DMS 273 (cell line): ENCODE data around the gene TBC1D8.

Experiments
- DNase-seq: peaks from one replicate; lab custom pipeline; 2025; ENCODE audit not compliant: unreplicated experiment; lab: John Stamatoyannopoulos, UW

Gene TBC1D8

DNA sequence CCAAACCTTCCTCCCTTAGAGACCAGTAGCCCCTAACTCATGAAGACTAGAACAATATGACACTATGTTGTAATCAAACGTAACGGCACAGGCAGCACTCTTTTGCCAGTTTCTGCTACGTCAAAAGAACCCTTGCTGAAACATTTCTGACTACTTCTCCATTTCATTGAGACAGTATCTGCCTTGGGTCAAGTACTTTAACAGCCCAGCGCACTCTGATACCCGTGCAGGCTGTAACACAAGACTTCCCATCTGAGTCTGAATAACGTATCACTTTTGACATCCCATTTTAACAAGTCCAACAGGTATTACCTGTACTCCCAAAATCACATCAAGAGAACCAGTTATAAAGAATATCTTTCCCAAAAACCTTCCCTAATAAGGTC lies 38.4 kb downstream of the TBC1D8 start:
- DNase-seq, result no peak

DNA sequence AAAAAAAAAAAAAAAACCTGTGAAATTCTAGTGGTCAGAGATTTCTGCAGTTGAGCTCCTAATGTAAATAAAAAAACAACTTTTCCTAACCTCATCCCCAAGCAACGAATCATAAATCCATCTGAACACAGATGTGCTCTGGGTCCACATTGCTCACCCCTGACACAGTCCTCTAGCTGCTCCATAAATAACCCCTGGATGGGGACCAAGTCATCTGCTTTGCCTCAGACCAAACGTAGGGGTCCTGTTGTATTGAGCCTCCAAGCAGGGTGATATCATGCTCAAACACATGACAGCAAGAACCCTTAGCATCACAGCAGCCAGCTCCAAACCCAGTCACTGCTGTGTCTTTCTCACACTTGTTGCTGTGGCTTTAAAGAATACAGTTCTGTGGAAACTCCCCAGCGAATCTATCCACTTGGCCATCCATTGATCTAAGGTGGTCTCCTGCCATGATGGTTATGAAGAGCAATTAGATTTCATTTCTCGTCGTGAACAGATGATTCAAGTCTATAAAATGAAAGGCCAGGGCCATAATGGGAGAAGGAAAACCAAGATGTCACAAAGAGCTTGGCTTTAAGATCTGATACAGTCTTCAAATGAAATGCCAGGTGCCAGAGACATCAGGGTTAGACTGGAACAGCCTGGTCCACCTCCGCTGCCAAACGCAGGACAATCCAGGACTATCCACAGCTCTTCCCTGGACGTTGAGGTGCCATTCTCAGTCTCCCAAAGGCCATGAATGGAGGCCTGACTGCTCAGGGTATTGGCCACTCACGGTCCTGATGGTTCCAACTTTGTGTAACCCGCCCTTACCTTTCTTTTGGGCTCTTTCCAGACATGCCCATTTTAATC lies 39.0 kb downstream of the TBC1D8 start:
- DNase-seq, result peak; percentile 27

DNA sequence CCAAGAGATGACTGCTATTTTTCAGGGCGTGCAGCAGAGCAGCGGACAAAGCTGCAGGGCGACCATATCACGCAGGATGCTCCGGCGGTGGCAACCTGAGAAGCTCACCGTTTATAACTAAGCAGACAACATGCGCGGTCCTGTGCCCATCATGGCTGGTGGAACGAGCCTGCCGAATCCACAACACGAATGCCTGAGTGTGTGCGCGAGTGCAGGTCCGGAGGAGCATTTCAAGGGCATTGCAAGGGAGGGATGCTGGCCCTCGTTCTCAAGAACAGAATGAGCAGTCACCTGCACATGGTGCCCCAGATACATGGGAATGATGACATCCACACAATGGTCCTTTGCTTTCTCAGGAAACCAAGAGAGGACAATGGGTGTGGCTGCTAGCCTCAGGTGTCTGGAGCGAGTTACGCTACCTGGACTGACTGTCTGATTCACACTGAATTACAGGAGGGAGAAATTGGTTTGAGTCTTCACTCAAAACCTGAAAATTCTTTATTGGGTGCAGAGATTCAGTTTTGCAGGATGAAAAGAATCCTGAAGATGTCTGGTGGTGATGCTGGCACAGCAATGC lies 39.8 kb downstream of the TBC1D8 start:
- DNase-seq, result no peak

DNA sequence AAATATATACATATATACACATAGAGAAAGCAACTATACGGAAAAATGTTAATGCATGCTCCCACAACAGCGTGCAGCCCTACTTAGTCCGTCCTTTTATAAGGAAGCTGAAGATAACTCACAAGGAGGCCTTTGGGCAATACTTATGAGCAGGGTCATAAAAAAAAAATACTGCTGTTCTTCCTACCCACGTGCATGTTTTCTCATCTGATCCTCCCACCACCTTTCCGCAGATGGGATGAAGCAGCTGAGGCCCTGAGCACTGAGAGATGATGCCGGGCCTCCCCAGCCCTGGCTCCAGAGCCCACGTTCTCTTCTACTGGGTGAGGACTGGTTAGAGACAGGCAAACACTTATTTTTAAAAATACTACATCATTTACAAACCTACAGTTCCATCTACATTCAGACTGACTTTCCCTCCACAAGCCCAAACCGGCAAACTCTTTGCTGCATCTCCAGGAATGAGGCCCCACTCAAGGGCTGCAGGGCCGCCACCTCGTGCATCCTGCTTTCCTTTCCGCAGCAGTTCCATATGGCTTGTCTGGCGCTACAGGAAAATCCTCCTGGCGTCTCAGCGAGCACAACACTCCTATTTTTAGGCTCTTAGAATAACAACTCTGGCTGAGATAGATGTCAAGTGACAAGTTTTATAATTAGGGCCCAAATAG lies 41.6 kb downstream of the TBC1D8 start:
- DNase-seq, result peak; percentile 79

DNA sequence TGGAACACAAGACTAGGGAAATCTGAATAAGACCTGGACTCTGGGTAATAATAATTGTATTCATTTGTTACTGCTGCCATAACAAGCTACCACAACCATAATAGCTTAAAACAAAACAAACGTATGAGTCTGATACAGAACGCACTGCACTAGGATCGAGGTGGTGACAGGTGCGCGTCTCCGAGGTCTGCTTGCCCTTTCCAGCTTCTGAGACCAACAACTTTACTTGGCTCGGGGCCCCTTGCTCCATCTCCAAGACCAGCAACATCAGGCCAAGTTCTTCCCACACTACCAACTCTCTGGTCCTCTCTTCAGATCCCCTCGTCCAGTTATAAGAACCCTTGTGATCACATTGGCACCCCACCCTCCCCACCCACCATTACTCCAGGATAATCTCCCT lies 42.8 kb downstream of the TBC1D8 start:
- no peak for DNase-seq

DNA sequence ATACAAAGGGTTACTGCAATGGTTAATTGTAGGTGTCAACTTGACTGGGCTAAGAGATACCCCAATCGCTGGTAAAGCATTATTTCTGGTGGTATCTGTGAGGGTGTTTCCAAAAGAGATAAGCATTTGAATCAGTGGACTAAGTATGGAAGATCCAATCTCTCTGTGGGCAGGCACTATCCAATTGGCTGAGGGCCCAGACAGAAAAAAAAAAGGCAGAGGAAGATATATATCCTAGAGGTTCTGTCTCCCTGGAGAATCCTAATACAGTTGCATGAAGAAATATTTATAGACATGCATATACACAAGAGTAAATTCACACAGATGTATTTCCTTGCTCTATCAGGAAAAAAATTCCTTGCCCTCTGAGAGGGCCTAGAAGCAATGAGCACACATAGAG lies 43.9 kb downstream of the TBC1D8 start:
- peak; percentile 14 for DNase-seq

DNA sequence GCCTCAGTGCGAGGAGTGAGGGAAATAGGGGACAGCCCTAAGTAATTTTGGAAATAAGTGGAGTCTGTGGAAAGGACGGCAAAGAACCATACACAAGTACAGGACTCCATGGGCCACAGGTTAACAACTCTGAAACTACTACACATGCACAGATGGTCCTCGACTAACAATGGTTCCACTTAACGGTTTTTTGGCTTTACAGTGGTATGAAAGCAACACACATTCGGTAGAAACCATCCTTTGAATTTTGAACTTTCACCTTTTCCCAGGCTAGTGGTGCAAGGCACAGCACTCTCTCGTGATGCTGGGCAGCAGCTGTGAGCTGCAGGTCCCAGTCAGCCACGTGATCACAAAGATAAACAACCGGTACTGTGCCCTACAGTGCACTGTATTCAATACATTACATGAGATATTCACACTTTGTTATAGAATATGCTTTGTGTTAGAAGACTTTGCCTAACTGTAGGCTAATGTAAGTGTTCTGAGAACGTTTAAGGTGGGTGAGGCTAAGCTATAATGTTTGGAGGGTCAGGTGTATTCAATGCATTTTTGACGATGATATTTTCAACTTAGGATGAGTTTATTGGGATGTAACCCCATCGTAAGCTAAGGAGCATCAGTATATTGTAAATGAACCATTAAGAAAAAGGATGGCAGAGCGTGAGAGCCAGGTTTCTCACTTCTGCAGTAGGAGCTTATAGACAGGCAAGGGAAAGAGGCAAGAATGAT lies 44.6 kb downstream of the TBC1D8 start:
- peak; percentile 59 for DNase-seq

DNA sequence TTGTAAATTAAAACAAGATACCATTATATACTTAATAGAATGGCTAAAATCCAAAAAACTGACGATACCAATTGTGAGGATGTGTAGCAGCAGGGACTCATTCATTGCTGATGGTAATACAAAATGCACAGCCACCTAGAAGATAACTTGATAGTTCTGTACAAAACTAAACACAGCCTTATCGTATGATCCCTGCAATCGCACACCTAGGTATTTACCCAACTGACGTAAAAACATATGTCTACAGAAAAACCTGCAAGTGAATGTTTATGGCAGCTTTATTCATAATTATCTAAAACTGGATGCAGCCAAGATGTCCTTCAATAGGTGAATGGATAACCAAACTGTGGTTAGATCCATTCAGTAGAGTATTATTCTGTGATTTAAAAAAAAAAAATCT lies 45.5 kb downstream of the TBC1D8 start:
- no peak for DNase-seq

DNA sequence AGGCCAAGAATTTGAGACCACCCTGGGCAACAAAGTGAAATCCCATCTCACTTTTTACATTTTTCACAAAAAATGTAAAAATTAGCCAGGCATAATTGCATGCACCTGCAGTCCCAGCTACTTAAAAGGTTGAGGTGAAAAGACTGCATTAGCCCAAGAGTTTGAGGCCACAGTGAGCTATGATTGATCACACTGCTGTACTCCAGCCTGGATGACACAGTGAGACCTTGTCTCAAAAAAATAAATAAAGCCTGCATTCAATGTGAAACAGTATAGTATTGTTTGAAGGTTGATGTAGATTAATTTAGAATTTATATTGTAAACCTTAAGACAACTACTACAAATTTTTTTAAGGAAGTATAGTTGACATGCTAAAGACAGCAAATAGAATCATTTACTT lies 53.5 kb downstream of the TBC1D8 start:
- no peak for DNase-seq

DNA sequence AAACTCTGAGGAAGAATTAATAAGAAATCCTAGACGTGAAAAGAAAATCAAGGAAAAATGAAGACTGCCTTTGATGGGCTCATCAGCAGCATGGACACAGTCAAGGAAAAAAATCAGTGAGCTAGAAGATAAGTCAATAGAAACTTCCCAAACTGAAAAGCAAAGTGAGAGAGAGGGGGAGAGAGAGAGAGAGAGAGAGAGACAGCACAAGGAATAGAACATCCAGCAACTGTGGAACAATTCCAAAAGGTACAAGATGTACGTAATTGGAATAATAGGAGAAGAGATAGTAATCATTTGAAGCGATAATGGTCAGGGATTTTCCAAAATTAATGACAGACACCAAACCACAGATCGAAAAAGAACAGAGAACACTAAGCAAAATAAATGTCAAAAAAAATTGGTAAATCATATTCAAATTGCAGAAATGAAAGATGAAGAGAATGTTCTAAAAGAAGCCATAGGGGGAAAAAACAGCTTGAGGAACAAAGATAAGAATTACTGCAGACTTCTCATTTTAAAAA lies 54.5 kb downstream of the TBC1D8 start:
- no peak for DNase-seq

DNA sequence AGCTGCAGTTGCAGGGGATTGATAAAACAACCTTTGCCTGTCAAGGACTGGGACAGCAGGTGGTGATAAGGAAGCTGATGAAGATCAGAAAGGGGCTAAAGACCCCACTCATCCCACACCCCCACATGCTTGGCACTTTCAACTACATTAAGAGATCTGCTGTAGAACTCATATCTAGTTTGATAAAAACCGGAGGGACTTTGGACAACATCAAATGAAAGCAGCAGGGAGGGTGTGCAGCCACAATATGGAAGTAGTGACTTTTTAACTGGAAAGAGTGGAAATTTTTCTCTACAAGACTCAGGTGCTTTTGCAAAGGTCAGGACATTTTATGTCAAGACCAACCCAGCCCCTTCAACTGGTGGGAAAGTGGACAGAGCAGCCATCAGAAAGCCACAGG lies 56.8 kb downstream of the TBC1D8 start:
- DNase-seq, result no peak

DNA sequence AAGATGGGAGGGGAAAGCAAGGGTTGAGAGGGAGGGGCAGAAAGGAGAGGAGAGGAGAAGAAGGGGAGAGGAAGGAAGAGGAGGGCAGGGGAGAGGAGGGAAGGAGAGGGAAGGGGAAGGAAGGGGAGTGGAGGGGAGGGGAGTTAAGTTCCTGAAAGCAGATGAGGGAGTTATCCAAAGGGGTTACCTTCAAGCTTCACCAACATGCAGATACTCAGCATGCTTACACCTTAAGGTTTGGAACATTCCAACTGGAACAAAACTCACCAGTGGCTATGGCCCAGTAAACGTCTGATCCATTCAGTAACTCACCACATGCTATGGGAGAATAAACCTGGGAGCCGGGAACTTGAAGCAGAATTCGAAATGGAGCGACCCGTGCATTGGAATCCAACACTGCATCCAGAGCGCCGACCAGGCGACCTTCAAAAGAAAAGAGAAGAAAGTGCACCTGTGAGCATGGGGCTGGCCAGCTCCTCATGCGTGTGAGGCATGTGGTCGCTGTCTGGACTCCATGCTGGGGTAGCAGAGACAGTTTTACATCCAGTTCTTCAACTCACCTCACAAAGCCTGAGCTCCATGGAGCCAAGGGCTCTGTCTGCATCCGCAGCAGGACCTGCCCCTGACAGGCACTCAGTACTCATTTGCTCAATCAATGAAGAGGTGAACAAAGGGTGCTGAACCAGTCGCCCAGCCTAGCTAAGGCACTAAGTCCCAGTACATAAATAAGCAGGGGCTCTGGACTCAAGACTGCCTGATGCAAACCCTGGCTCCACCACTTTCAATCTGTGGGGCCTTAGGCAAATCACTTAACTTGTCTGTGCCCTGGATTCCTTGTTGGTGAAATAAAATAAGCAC lies 61.0 kb downstream of the TBC1D8 start:
- no peak for DNase-seq

DNA sequence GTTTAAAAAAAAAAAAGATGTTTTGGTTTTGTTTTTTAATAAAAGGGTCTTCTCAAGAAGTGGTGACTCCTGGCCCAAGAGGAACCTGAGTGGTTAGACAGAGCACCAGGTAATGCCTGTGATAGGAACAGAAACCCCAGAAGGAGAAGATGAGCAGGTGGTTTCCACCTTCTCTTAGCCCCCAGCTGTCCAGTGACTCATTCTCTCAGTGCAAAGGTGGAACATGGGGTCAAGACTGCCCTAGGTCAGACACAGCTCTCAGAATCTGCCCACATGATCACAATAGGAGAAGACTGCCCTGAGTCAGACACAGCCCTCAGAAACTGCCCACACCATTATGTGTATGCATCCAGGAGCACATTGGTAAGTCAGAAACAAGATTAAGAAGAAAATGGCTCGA lies 61.8 kb downstream of the TBC1D8 start:
- DNase-seq, result no peak

DNA sequence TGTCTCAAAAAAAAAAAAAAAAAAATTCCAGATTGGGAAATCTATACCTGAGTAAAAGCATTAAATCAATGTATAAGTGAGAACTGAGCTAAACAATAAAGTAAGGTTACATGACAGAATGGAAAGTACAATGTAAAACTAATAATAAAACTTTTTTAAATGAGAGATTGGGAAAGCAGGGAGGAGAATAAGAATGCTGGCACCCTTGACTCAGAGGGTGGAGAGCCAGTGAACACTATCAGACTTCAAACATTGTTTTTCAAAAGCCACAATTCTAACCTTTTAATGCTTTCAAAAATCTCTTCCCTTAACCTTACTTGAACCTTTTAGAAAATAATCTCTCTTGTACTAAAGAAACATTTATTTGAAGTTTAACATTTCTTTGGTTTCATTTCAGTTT lies 63.5 kb downstream of the TBC1D8 start:
- DNase-seq, result no peak

DNA sequence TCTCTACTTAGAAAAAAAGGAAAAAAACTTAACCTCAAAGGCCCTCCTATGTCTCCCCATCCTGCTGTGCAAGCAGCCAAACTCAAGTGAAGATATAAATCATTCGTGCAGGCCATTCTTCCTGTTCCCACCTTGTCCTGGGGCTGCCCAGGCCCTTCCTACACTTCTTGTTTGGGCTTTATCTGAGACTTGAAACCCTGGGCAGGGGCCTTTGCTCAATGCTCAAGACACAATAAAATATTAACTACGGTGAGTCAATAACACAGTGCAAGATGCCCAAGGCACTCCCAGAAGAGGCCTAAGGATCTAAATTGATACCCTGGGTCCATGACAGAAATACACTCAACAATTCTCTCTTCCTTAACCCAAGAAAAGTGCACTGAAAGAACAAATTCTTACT lies 67.6 kb downstream of the TBC1D8 start:
- no peak for DNase-seq

DNA sequence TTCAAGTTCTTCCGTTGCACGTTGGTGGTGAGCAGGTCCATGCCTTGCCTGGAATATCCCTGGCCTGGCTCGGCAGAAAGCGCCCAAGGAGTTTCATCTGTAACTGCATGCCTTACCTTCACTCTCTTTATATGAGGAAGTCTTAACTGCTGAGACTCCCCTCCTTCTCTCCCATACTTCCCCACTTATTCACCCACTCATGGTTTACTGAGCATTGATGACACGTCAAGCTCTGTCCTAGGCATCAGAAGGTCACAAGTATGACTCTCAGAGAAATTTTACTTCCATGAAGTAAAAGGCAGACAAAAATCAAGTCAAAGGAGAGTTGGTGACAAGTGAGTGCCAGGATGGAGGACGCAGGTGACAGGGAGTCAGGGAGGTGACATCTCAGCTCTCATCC lies 68.2 kb downstream of the TBC1D8 start:
- no peak for DNase-seq

DNA sequence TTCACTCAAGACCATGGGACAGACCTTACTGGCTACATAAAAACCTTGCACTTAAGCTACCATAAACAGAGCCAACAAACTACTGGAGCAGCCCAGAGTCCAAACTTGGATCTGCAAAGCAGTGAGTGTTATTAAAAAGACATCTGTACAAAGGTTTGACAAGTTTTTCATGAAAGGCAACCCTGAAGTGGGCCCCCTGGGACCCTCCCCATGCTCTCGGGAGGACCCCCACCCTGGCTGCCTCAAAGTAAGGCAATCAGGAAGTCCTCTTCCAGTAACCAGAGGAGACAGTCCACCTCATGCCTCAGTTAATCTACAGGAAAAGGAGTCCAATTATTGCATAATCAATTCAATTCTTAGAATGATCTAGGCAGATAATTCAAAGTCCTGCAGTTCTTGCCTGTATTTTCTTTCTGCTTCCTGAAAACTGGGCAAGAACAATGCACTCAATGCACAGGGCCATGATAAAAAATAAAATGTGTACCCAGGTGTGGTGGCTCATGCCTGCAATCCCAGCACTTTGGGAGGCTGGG lies 69.7 kb downstream of the TBC1D8 start:
- no peak for DNase-seq

DNA sequence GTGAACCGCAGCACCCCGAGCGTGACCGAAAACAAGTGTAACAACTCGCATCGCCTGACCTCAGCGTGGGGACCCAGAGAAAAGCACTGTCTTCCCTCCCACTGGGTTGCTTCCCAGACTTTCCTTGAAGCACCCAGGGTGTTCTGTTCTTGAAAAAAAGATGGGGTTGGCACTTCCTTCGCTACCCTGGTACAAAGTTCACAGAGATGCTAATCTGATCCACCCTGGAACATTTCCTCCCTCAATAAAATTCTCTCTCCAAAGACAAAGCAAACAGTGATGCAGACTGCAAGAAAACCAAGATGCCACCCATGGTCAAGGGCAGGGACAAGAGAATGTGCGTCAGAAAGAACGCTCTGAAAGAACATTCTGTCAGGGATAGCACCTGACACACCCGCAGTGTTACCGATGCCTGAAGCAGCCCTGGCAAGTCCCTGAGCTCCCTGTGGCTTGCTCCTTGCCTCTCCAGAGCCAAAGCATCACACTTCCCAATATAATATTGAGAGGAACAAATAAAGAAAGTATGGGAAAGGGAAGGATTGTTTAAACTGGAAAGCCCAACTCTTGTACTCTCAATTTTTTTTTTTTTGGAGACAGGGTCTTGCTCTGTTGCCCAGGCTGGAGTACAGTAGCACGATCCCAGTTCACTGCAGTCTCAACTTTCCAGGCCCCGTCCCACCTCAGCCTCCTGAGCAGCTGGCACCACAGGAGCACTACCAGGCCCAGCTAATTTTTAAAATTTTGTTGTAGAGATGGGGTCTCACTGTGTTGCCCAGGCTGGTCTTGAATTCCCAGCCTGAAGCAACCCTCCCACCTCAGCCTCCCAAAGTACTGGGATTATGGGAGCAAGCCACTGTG lies 70.7 kb downstream of the TBC1D8 start:
- no peak for DNase-seq

DNA sequence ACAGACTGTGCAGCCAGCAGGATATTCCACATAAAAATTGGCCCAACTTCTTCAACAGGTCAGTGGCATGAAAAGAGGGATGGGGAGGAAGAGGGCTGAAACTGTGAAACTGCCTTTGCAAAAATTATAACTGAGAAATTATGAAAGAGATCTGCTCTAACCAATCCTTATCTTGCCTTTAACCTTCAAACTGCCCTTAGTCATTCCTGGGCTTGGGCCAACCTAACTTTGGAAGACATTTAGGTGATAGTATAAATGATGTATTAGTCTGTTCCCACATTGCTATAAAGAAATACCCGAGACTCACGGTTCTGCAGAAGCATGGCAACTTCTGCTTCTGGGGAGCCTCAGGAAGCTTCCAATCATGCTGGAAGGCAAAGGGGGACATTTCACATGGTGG lies 74.6 kb downstream of the TBC1D8 start:
- no peak for DNase-seq
